ENCODE data around the gene PDXP.

PDXP gene

GRCh38 chr22:37657590-37658132 lies 862 bp upstream of the PDXP start:
- ChIA-PET POLR2A (interaction anchor here (0.6 to 6.5 kb wide), 33 partner anchors 9 to 1710 kb away, joined by 3 to 85 read pairs (median 5); partner anchors contain the start of genes C22orf23, EIF3L, GGA1 and LGALS1), CTCF (interaction anchor here (0.6 to 7.0 kb wide), 12 partner anchors 9 to 134 kb away, joined by 3 to 138 read pairs (median 6); partner anchors contain the start of gene GGA1)
- peaks cover 12% of the 10 kb centered on the region for H3K4me1 ChIP-seq (ENCODE audit: control insufficient read depth, insufficient read depth, low read length)
- peak overlapping the region; percentile 37 for H3K27ac ChIP-seq (ENCODE audit: extremely low read depth, low read depth, low read length)
- H3K36me3 ChIP-seq (ENCODE audit: control insufficient read depth in 2 of 2, insufficient read depth in 1 of 2, low read length in 2 of 2): peaks cover 0 to 23% of the 10 kb centered on the region in 2 experiments; a peak in 2 of 3 replicates
- H3K4me3 ChIP-seq (ENCODE audit: low read depth, low read length): peak overlapping the region; percentile 57
- TF ChIP-seq PRDM4 (tag by site-specific recombination; IDR thresholded peaks at IDR 0.05) (no peak), ZNF768 (tag by site-specific recombination; IDR thresholded peaks at IDR 0.05) (no peak), ZBTB20 (tag by site-specific recombination; IDR thresholded peaks at IDR 0.05) (0 out of 2 replicates have a peak, but pooled peaks have one; percentile 13), ZNF341 (tag by site-specific recombination; IDR thresholded peaks at IDR 0.05; ENCODE audit: low read depth) (peak; percentile 73), GLIS1 (tag by site-specific recombination; IDR thresholded peaks at IDR 0.05) (peak; percentile 78), ZNF169 (tag by site-specific recombination; IDR thresholded peaks at IDR 0.05) (no peak), KLF1 (tag by site-specific recombination; IDR thresholded peaks at IDR 0.05) (no peak), ZNF37A (tag by site-specific recombination; IDR thresholded peaks at IDR 0.05) (no peak)
- TF ChIP-seq, protein P1, sequence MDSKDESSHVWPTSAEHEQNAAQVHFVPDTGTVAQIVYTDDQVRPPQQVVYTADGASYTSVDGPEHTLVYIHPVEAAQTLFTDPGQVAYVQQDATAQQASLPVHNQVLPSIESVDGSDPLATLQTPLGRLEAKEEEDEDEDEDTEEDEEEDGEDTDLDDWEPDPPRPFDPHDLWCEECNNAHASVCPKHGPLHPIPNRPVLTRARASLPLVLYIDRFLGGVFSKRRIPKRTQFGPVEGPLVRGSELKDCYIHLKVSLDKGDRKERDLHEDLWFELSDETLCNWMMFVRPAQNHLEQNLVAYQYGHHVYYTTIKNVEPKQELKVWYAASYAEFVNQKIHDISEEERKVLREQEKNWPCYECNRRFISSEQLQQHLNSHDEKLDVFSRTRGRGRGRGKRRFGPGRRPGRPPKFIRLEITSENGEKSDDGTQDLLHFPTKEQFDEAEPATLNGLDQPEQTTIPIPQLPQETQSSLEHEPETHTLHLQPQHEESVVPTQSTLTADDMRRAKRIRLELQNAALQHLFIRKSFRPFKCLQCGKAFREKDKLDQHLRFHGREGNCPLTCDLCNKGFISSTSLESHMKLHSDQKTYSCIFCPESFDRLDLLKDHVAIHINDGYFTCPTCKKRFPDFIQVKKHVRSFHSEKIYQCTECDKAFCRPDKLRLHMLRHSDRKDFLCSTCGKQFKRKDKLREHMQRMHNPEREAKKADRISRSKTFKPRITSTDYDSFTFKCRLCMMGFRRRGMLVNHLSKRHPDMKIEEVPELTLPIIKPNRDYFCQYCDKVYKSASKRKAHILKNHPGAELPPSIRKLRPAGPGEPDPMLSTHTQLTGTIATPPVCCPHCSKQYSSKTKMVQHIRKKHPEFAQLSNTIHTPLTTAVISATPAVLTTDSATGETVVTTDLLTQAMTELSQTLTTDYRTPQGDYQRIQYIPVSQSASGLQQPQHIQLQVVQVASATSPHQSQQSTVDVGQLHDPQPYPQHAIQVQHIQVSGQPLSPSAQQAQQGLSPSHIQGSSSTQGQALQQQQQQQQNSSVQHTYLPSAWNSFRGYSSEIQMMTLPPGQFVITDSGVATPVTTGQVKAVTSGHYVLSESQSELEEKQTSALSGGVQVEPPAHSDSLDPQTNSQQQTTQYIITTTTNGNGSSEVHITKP (tag by site-specific recombination; IDR thresholded peaks at IDR 0.05): peak; percentile 82
- TF ChIP-seq, protein P2, sequence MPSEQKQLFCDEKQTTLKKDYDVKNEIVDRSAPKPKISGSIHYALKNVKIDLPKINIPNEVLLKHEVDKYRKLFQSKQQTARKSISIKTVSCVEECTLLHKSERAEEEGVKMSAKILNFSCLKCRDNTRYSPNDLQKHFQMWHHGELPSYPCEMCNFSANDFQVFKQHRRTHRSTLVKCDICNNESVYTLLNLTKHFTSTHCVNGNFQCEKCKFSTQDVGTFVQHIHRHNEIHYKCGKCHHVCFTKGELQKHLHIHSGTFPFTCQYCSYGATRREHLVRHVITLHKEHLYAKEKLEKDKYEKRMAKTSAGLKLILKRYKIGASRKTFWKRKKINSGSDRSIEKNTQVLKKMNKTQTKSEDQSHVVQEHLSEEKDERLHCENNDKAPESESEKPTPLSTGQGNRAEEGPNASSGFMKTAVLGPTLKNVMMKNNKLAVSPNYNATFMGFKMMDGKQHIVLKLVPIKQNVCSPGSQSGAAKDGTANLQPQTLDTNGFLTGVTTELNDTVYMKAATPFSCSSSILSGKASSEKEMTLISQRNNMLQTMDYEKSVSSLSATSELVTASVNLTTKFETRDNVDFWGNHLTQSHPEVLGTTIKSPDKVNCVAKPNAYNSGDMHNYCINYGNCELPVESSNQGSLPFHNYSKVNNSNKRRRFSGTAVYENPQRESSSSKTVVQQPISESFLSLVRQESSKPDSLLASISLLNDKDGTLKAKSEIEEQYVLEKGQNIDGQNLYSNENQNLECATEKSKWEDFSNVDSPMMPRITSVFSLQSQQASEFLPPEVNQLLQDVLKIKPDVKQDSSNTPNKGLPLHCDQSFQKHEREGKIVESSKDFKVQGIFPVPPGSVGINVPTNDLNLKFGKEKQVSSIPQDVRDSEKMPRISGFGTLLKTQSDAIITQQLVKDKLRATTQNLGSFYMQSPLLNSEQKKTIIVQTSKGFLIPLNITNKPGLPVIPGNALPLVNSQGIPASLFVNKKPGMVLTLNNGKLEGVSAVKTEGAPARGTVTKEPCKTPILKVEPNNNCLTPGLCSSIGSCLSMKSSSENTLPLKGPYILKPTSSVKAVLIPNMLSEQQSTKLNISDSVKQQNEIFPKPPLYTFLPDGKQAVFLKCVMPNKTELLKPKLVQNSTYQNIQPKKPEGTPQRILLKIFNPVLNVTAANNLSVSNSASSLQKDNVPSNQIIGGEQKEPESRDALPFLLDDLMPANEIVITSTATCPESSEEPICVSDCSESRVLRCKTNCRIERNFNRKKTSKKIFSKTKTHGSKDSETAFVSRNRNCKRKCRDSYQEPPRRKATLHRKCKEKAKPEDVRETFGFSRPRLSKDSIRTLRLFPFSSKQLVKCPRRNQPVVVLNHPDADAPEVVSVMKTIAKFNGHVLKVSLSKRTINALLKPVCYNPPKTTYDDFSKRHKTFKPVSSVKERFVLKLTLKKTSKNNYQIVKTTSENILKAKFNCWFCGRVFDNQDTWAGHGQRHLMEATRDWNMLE (tag by site-specific recombination; conservative IDR thresholded peaks at IDR 0.05; ENCODE audit: low read depth): no peak
- TF ChIP-seq, protein P3, sequence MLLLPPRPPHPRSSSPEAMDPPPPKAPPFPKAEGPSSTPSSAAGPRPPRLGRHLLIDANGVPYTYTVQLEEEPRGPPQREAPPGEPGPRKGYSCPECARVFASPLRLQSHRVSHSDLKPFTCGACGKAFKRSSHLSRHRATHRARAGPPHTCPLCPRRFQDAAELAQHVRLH (tag by site-specific recombination; IDR thresholded peaks at IDR 0.05): no peak
- H3K9me3 ChIP-seq (ENCODE audit: control insufficient read depth, insufficient read depth, low read depth, low read length): no peaks in the 10 kb centered on the region

All from HEK293 (cell line).